WTC11 (cell line): ENCODE data around the gene CSNK1G1. TPM values are rescaled to one million over a fixed set of nuclear protein-coding genes. Genes with fewer than 3 reads are reported as not detected.

Experiments used
- ATAC-seq: fragments of 200-7000 bp; cut with Tn5 transposase; 2 replicates; pipeline ENCODE4 v1.10.0; 2021; ENCODE audit warnings: mild to moderate bottlenecking, moderate library complexity
- CTCF ChIA-PET: fragments of 300-600 bp; sonication (Branson Sonifier 250); formaldehyde crosslinking; loops from one replicate; lab custom pipeline; 2021; ENCODE audit warnings: antibody characterized with exemption; lab: Charles Lee
- POLR2A ChIA-PET: fragments of 350-600 bp; sonication (Branson Sonifier 250); formaldehyde crosslinking; loops from one replicate; lab custom pipeline; 2021; ENCODE audit warnings: antibody characterized with exemption; lab: Charles Lee
- DNase-seq: peaks from one replicate; pipeline ENCODE4 v3.0.0; 2021; ENCODE audit warnings: low spot score
- H3K27ac Mint-ChIP-seq: 2 replicates; pipeline ENCODE4 v1.8.0; 2021; ENCODE audit warnings: mixed read lengths
- H3K27me3 Mint-ChIP-seq: 2 replicates; pipeline ENCODE4 v1.8.0; 2021; ENCODE audit warnings: low read depth, mild to moderate bottlenecking, moderate library complexity, mixed read lengths
- H3K36me3 Mint-ChIP-seq: 2 replicates; pipeline ENCODE4 v1.8.0; 2021; ENCODE audit warnings: mixed read lengths
- H3K4me1 Mint-ChIP-seq: 2 replicates; pipeline ENCODE4 v1.8.0; 2022; ENCODE audit warnings: mixed read lengths
- H3K4me3 Mint-ChIP-seq: 2 replicates; pipeline ENCODE4 v1.8.0; 2021; ENCODE audit warnings: mild to moderate bottlenecking, moderate library complexity, mixed read lengths
- H3K9me3 Mint-ChIP-seq: 2 replicates; pipeline ENCODE4 v1.8.0; 2021; ENCODE audit warnings: mixed read lengths
- CREB1 ChIP-seq: sonication (generic); formaldehyde crosslinking; IDR thresholded peaks from 2 replicates; pipeline ENCODE4 v1.8.0; 2023; ENCODE audit warnings: mild to moderate bottlenecking, missing genetic modification reagents
- E2F4 ChIP-seq: sonication (generic); formaldehyde crosslinking; IDR thresholded peaks from 2 replicates; pipeline ENCODE4 v1.8.1; 2022; ENCODE audit warnings: low read depth, mild to moderate bottlenecking, moderate library complexity, missing genetic modification reagents, borderline replicate concordance
- ESRRA ChIP-seq: sonication (generic); formaldehyde crosslinking; IDR thresholded peaks from 2 replicates; pipeline ENCODE4 v1.8.1; 2022; ENCODE audit warnings: mild to moderate bottlenecking, missing genetic modification reagents, borderline replicate concordance
- FOXP4 ChIP-seq: sonication (generic); formaldehyde crosslinking; IDR thresholded peaks from 2 replicates; pipeline ENCODE4 v1.8.0; 2022; ENCODE audit warnings: mild to moderate bottlenecking, missing genetic modification reagents
- HMGXB4 ChIP-seq: sonication (generic); formaldehyde crosslinking; IDR thresholded peaks from 2 replicates; pipeline ENCODE4 v1.8.1; 2023; ENCODE audit warnings: mild to moderate bottlenecking, moderate library complexity, missing genetic modification reagents
- JUN ChIP-seq: sonication (generic); formaldehyde crosslinking; IDR thresholded peaks from 2 replicates; pipeline ENCODE4 v1.8.0; 2023; ENCODE audit warnings: mild to moderate bottlenecking, missing genetic modification reagents
- KAT7 ChIP-seq: sonication (generic); formaldehyde crosslinking; IDR thresholded peaks from 2 replicates; pipeline ENCODE4 v1.8.1; 2023; ENCODE audit warnings: missing genetic modification reagents, mild to moderate bottlenecking, borderline replicate concordance
- NFYB ChIP-seq: sonication (generic); formaldehyde crosslinking; conservative IDR thresholded peaks from 2 replicates; pipeline ENCODE4 v1.8.0; 2022; ENCODE audit warnings: low read depth, missing genetic modification reagents
- PRRX2 ChIP-seq: fragments of 250-450 bp; sonication (Bioruptor Pico); IDR thresholded peaks from 2 replicates; pipeline ENCODE4 v1.8.0; 2021; ENCODE audit warnings: mild to moderate bottlenecking
- SOX15 ChIP-seq: fragments of 250-450 bp; sonication (Bioruptor Pico); IDR thresholded peaks from 2 replicates; pipeline ENCODE4 v1.9.0; 2021; ENCODE audit warnings: mild to moderate bottlenecking
- TEAD1 ChIP-seq: sonication (generic); formaldehyde crosslinking; IDR thresholded peaks from 2 replicates; pipeline ENCODE4 v1.8.0; 2022; ENCODE audit warnings: mild to moderate bottlenecking, missing genetic modification reagents
- TP53 ChIP-seq: sonication (generic); formaldehyde crosslinking; IDR thresholded peaks from 2 replicates; pipeline ENCODE4 v1.8.1; 2023; ENCODE audit warnings: mild to moderate bottlenecking, missing genetic modification reagents
- ZNF121 ChIP-seq: sonication (generic); formaldehyde crosslinking; IDR thresholded peaks from 2 replicates; pipeline ENCODE4 v1.8.0; 2023; ENCODE audit warnings: missing genetic modification reagents
- ZNF219 ChIP-seq: sonication (generic); formaldehyde crosslinking; IDR thresholded peaks from 2 replicates; pipeline ENCODE4 v1.8.0; 2023; ENCODE audit warnings: missing genetic modification reagents, mild to moderate bottlenecking, borderline replicate concordance
- ZNF263 ChIP-seq: sonication (generic); formaldehyde crosslinking; IDR thresholded peaks from 2 replicates; pipeline ENCODE4 v1.8.1; 2022; ENCODE audit warnings: low read depth, mild to moderate bottlenecking, moderate library complexity, missing genetic modification reagents
- ZNF281 ChIP-seq: sonication (generic); formaldehyde crosslinking; IDR thresholded peaks from 2 replicates; pipeline ENCODE4 v1.8.0; 2023; ENCODE audit warnings: mild to moderate bottlenecking, missing genetic modification reagents
- total RNA-seq: library from RNA; stranded (reverse); gene quantifications from 3 replicates; pipeline ENCODE4 v1.2.3, GENCODE V29; 2021
- TF ChIP-seq, protein P1 (sequence below): sonication (generic); formaldehyde crosslinking; IDR thresholded peaks from 2 replicates; pipeline ENCODE4 v1.8.1; 2023; ENCODE audit warnings: mild to moderate bottlenecking, missing genetic modification reagents
- TF ChIP-seq, protein P2 (sequence below): sonication (generic); formaldehyde crosslinking; conservative IDR thresholded peaks from 2 replicates; pipeline ENCODE4 v1.8.1; 2023; ENCODE audit warnings: mild to moderate bottlenecking, low read depth, missing genetic modification reagents, moderate library complexity

The CSNK1G1 gene
- total RNA-seq, 1 experiment from 2014 or later: 19.3 TPM

GRCh38 chr15:64237677-64238076, 118.3 kb downstream of the CSNK1G1 start (continued):
- TF ChIP-seq, protein P1, sequence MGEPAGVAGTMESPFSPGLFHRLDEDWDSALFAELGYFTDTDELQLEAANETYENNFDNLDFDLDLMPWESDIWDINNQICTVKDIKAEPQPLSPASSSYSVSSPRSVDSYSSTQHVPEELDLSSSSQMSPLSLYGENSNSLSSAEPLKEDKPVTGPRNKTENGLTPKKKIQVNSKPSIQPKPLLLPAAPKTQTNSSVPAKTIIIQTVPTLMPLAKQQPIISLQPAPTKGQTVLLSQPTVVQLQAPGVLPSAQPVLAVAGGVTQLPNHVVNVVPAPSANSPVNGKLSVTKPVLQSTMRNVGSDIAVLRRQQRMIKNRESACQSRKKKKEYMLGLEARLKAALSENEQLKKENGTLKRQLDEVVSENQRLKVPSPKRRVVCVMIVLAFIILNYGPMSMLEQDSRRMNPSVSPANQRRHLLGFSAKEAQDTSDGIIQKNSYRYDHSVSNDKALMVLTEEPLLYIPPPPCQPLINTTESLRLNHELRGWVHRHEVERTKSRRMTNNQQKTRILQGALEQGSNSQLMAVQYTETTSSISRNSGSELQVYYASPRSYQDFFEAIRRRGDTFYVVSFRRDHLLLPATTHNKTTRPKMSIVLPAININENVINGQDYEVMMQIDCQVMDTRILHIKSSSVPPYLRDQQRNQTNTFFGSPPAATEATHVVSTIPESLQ: no peak
- TF ChIP-seq TP53 (CRISPR knock-in tag): no peak

DNA sequence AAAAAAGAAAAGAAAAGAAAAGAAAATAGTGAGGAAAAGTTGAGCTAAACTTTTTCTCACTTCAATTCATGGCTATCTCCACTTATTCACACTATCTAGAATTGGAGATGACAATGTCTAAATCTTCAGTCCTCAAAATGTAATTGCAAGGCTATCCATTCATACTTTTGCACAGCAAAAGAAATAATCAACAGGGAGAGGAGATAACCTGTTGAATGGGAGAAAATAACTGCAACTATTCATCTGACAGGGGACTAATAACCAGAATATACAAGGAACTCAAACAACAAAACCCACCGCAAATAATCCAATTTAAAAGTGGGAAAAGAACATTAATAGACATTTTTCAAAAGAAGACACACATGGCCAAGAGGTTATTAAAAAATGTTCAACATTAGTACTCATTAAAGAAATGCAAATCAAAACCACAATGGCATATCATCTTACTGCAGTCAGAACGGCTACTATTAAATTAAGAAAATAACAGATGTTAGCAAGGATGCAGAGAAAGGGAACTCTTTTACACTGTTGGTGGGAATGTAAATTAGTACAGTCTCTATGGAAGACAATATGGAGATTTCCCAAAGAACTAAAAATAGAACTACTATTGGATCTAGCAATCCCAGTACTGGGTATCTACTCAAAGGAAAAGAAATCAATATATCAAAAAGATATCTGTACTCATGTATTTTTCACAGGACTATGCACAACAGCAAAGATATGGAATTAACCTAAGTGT, 119.6 kb downstream of the CSNK1G1 start:
- Mint-ChIP-seq H3K27ac (no peak overlapping the region), H3K36me3 (no peaks in the 10 kb centered on the region), H3K4me3 (no peak overlapping the region), H3K27me3 (no peaks in the 10 kb centered on the region)
- no peak for ATAC-seq
- POLR2A ChIA-PET: no interaction called here
- TF ChIP-seq ZNF121 (no peak), FOXP4 (CRISPR knock-in tag) (no peak), NFYB (no peak), ZNF281 (no peak)
- TF ChIP-seq, all 79 proteins: peak for 0
- CTCF ChIA-PET: no interaction called here
- Mint-ChIP-seq H3K4me1 (peaks cover 11% of the 10 kb centered on the region), H3K9me3 (no peaks in the 10 kb centered on the region)
- DNase-seq: no peak

DNA sequence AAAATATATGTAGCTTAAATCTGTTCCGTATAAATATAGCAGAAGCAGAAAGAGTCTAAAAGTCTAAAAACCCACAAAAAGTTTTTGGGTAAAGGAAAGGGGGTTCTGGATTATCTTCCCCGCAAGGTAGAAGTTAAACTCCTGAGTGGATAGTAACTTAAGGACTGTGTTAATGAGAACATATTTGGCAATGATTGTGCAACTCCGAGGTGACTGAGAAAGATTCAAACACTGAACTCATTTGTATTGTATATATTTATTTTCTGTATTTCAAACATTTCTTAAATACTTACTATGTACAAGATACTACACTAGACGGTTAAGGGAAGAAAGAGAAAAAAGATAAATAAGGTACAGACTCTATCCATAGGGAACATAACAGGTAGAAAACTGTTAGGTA, 120.4 kb downstream of the CSNK1G1 start:
- H3K27ac Mint-ChIP-seq: no peak overlapping the region
- DNase-seq (no peak), ATAC-seq (no peak)
- no peak overlapping the region for H3K4me3 Mint-ChIP-seq
- ChIA-PET CTCF (no interaction called here), POLR2A (no interaction called here)
- H3K4me1 Mint-ChIP-seq: peaks cover 11% of the 10 kb centered on the region
- H3K9me3 Mint-ChIP-seq: no peaks in the 10 kb centered on the region
- H3K36me3 Mint-ChIP-seq: no peaks in the 10 kb centered on the region
- H3K27me3 Mint-ChIP-seq: no peaks in the 10 kb centered on the region
- TF ChIP-seq, protein P1: no peak
- TF ChIP-seq ZNF219 (CRISPR knock-in tag) (no peak), TEAD1 (no peak), NFYB (no peak), E2F4 (no peak), KAT7 (CRISPR knock-in tag) (no peak), SOX15 (no peak), PRRX2 (CRISPR knock-in tag) (no peak), ESRRA (CRISPR knock-in tag) (no peak), CREB1 (CRISPR knock-in tag) (no peak), JUN (no peak), HMGXB4 (CRISPR knock-in tag) (no peak), ZNF263 (no peak)
- TF ChIP-seq, protein P2, sequence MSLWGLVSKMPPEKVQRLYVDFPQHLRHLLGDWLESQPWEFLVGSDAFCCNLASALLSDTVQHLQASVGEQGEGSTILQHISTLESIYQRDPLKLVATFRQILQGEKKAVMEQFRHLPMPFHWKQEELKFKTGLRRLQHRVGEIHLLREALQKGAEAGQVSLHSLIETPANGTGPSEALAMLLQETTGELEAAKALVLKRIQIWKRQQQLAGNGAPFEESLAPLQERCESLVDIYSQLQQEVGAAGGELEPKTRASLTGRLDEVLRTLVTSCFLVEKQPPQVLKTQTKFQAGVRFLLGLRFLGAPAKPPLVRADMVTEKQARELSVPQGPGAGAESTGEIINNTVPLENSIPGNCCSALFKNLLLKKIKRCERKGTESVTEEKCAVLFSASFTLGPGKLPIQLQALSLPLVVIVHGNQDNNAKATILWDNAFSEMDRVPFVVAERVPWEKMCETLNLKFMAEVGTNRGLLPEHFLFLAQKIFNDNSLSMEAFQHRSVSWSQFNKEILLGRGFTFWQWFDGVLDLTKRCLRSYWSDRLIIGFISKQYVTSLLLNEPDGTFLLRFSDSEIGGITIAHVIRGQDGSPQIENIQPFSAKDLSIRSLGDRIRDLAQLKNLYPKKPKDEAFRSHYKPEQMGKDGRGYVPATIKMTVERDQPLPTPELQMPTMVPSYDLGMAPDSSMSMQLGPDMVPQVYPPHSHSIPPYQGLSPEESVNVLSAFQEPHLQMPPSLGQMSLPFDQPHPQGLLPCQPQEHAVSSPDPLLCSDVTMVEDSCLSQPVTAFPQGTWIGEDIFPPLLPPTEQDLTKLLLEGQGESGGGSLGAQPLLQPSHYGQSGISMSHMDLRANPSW: no peak
